GM12872 (cell line): ENCODE measurements around the gene SKIC3.

ENCODE experiments used
- TF ChIP-seq, protein P1 (sequence below): IDR thresholded peaks from 3 replicates; pipeline ENCODE4 v1.5.1; 2011; ENCODE audit warnings: low read depth, mild to moderate bottlenecking, low read length, moderate library complexity; ENCODE audit not compliant: insufficient read depth

SKIC3 gene

DNA sequence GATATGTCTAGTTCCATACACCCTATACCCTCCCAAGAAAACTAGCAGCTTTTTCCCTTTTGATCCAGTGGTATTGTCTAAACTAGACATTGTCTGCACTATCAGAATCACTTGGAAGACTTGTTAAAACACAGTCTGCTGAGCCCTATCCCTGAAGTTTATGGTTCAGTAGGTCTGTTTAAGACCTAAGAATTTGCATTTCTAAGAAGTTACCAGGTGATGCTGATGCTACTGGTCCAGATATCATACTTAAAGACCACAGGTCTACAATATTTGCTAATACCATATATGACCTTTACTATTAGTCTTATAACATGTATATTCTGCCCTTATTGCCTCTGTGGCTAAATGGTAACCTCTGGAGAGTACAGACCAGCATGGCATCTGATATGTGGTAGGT is 23.3 kb downstream of the SKIC3 start:
- TF ChIP-seq, protein P1, sequence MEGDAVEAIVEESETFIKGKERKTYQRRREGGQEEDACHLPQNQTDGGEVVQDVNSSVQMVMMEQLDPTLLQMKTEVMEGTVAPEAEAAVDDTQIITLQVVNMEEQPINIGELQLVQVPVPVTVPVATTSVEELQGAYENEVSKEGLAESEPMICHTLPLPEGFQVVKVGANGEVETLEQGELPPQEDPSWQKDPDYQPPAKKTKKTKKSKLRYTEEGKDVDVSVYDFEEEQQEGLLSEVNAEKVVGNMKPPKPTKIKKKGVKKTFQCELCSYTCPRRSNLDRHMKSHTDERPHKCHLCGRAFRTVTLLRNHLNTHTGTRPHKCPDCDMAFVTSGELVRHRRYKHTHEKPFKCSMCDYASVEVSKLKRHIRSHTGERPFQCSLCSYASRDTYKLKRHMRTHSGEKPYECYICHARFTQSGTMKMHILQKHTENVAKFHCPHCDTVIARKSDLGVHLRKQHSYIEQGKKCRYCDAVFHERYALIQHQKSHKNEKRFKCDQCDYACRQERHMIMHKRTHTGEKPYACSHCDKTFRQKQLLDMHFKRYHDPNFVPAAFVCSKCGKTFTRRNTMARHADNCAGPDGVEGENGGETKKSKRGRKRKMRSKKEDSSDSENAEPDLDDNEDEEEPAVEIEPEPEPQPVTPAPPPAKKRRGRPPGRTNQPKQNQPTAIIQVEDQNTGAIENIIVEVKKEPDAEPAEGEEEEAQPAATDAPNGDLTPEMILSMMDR, result no peak

DNA sequence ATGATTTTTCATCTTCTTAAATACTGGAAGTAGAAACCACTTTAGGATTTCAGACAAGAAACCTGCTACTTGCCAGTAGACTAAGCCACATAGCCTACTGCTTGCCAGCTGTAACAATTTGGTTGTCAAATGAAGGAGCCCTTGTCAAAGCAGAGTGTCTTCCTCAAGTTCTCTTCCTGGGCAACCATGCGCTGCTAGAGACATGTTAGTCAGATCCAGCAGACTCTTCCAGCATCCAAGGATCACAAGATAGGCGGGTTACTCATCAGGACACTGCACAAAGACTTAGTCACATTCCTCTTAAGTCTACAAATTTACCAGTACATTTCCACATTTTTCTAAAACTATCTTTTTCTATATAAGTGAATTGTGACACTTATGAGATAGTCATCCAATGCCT is 24.4 kb downstream of the SKIC3 start:
- TF ChIP-seq, protein P1, result no peak

DNA sequence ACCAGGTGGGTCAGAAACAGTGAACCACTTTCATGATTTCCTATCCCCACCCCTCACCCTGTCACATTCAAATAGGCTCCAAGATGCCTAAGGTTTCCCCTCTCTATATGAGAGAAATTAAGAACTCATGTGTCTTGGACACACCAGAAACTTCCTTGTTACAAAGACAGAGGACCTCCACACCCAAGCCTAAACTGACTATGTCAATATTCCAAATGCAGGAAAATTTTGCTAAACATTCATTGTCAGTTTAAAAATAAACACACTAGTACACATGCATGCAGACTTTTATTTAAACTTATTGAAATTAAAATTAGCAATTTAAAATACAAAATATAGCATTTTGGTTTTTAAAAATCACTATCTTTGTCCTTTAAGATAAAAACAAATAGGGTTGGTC is 26.2 kb downstream of the SKIC3 start:
- TF ChIP-seq, protein P1, result no peak

DNA sequence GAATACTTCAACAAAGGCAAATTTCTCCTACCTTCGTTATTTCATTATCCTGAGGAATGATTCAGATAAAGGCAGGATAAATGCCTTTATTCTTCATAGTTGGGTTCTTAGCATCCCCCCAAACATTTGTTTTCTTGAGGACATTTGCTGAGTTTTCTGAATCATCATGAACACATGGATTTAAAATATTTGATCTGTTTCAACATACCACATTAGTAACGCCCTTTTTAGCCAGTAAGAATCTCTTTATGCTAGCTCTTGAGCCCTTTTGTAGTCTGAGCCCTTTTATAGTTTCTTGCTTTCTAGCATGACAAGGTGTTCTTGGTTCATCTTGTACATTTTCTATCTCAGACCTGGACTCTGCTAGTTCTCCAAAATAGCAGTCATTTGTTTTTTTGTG is 27.9 kb downstream of the SKIC3 start:
- TF ChIP-seq, protein P1, result no peak

DNA sequence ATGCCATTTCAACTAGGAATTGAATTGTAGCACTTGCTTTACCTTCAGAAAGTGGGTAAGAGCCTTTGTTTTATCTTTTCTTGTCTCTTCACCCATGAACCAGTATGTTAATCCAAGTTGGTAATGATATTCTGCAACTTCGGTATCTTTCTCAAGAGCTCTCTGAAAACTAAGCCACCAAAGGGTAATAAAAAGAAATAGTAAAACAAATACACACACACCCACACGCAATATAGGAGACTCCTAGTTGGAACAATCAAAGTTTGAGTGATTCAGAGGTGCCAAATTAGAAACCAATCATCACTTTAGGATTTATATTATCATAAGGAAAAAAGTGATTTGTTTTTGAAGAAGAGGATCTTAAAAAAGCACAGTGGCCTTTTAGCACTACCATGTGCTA is 30.4 kb downstream of the SKIC3 start:
- TF ChIP-seq, protein P1, result no peak

DNA sequence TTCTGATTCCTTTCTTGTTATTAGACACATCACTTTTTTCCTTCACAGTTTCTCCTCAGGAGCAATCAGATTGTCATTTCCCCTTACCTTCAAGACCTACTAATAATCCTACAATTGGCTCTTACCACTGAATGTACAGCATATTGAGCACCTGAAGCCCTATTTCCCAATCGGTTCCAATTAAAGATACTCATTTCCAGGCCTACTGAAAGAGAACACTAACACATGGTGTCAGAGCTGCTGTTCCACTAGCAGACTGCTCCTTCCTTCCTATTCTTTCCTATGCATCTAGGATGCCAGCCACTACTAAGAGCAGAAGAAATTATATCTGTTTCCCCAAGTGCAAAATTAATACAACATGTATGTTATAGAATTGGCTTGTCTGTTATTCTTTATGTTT is 34.6 kb downstream of the SKIC3 start:
- TF ChIP-seq, protein P1, result no peak

DNA sequence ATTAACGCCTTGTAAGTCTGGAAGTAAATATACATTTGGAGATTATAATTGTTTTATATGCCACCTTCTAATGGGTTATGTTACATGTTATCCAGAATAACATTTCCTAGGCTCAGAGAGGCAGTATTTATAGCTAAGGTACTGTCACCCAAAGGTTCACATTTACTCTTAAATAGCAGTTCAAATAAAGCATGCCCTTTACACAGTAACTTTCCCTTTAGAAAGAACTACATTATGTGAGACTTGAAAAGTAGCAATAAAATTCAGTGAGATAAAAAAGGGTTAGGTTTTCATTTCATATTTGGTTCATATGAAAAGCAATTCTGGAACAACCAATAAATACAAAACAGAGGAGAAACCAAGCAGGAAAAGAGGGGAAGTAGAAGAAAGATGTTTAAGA is 35.1 kb downstream of the SKIC3 start:
- TF ChIP-seq, protein P1, result no peak

DNA sequence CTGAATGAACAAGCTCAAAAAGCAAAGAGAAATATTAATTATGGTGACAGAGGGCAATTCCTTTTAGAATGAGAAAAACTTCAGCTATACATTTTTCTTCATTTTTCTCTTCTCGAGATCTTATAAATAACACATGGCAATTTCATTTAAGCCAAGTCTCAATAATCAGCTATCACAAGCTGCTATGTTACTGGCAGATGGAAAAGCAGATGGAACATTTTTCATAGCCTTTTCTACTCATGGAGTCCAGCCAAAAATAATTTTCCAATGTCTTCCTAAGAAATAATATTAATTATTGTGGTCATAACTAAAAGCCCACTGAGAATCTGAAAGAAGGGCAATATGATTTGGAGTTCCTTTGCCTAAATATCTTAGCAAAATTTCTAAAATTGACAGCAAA is 35.6 kb downstream of the SKIC3 start:
- TF ChIP-seq, protein P1, result no peak
